Suppressor macrophage treated with lipopolysaccharide for 1 hour (primary cell): ENCODE measurements around the gene SLC35G3.
"Not testable (repeated sequence)": the region's sequence is repeated elsewhere in the genome, so short reads cannot be mapped to it uniquely, and the experiment has no call there.

ENCODE experiments used
- DNase-seq, 3 donors: peaks; one replicate each; pipeline ENCODE4 v3.0.0-alpha.2; 2020 to 2022

Gene SLC35G3

GRCh38 chr17:35202582-35202981 lies 8.4 kb upstream of the SLC35G3 start:
- not testable (repeated sequence) for DNase-seq

DNA sequence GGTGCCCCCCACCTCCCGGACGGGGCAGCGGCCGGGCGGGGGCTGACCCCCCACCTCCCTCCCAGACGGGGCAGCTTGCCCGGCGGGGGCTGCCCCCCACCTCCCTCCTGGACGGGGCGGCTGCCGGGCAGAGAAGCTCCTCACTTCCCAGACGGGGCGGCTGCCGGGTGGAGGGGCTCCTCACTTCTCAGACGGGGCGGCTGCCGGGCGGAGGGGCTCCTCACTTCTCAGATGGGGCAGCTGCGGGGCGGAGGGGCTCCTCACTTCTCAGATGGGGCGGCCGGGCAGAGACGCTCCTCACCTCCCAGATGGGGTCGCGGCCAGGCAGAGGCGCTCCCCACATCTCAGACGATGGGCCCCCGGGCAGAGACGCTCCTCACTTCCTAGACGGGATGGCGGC lies 869 bp upstream of the SLC35G3 start:
- DNase-seq: not testable (repeated sequence)

DNA sequence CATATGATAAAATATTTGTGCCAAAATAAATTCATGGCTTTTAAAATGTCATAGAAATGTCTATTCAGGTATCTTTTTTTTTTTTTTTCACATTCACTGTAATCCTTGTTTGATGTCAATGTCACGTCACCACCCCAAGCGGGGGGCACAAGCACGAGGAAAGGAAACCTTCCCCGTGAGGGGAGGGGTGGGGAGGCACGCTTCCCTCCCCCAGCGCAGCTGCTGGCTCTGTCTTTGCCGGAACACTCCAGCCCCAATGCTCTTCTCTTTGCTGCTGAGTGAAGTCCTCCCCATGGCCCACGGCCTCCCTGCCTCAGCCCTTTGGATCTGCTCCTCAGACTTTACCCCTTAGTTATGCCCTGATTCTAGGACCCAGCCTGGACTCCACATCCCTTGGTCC lies 1.5 kb downstream of the SLC35G3 start:
- no peak for DNase-seq

GRCh38 chr17:35191001-35191695 lies 3.0 kb downstream of the SLC35G3 start:
- no peak for DNase-seq

- DNase-seq: peak; percentile 80 to 94 (median 93)
Measured at GRCh38 chr17:35189291-35189690, 4.9 kb downstream of the SLC35G3 start.

DNA sequence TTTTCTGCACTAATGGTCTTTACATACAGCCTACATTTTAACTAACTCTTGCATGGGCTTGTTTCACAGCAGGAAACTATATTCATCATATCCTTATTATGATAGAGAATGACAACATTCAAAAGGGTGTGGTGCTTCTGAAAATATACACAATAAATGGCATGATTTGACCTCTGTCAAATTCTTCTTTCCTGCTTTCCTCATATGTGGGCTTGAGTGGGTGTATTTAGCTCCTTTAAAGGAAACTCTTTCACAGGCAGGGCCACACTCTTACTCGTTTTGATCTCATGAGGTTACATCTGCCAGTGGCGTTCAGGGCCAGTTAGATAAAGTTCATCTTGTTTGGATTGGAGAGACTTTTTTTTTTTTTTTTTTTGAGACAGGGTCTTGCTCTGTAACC lies 6.1 kb downstream of the SLC35G3 start:
- peak; percentile 62 to 80 (median 67) for DNase-seq

DNA sequence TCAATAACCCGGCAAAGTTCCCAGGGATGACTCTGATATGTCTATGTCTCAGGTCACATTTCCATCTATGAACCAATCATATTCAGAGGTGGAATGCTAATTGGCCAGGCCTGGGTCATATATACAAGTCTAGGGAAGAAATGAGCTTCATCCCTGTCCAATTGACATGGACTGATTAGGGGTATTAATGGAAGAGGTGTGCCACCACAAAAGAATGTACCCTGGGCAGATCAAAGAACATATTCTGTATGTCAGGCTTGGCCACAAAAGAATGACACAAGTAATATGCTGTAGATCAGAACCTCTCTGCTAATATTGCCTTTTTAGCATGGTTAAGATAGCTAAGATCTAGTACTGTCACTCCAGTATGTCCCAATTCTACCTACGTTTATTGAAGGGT lies 6.7 kb downstream of the SLC35G3 start:
- DNase-seq: no peak

DNA sequence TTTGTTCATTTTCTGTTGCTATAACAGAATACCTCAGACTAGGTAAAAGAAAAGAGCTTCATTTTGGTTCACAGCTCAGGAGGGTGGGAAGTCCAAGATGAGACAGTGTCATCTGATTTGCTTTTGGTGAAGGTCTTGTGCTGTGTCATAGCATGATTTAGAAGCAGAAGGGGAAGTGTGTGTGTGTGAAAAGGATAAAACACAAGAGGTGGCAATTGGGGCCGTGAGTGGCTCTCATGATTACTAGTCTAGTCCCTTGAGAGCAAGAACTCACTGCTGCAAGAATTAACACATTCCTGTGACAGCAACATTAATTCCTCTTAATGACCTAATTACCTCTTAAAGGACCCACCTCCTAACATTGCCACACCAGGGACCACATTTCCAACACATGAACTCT lies 8.3 kb downstream of the SLC35G3 start:
- DNase-seq: peak; percentile 85 to 91 (median 90)

GRCh38 chr17:35184274-35184673 lies 9.9 kb downstream of the SLC35G3 start:
- no peak for DNase-seq

GRCh38 chr17:35183332-35183731 lies 10.9 kb downstream of the SLC35G3 start:
- DNase-seq: peak; percentile 69 to 86 (median 76)

- DNase-seq: not testable (repeated sequence)
Measured at GRCh38 chr17:35179379-35179778, 14.8 kb downstream of the SLC35G3 start.

GRCh38 chr17:35176897-35177296 lies 17.3 kb downstream of the SLC35G3 start:
- DNase-seq: no peak

DNA sequence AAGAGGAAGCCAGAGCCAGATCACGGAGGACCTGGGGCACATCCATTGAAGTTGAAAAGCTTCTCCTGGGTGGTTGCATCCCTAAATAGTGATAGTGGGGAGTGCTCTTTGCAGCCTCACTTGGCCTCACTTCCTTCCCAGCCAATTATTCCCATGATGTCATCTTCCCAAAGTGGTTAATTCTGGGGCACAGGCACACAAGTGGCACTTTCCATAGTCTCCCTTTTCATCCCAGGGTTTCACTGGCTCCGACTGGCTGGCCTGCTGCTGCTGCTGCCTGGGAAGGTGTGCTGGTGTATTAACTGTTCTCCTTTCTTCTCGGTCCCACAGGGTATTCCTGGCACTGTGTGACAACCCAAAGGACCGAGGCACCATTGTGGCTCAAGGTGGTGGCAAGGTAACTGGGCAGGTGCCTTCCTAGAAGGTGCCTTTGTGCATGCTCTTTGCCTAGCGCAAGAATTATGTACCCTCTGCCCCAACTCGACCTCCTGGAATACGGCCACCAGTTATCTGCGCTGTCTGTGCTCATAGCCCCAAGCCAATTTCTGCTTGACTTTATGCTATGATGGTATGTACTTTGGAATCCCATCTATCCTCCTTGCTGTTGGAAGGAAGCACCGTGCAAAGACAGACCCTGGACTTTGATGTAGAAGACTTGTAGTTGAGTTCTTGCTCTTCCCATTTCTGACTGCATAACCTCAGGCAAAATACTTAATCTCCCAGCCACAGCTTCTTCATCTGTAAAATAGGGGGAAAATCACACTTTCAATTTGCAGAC lies 18.4 kb downstream of the SLC35G3 start:
- DNase-seq: no peak

DNA sequence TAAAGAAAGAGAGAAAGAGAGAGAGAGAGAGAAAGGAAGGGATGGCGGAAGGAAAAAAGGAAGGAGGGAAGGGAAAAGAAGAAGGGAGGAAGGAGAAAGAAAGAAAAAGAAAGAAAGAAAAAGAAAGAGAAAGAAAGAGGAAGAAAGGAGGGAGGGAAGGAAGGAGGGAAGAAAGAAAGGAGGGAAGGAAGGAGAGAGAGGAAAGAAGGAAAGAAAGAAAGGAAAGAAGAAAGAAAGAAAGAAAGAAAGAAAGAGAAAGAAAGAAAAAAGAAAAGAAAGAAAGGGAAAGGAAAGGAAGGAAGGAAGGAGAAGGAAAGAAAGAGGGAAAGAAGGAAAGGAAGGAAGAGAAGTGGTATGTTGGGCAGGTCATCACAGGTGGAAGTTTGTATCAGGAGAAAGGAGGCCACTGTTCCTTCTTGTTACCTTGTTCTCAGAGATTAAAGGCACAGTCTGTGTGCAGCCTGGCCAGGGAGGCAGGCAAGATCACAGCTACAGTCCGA lies 19.3 kb downstream of the SLC35G3 start:
- DNase-seq: no peak

DNA sequence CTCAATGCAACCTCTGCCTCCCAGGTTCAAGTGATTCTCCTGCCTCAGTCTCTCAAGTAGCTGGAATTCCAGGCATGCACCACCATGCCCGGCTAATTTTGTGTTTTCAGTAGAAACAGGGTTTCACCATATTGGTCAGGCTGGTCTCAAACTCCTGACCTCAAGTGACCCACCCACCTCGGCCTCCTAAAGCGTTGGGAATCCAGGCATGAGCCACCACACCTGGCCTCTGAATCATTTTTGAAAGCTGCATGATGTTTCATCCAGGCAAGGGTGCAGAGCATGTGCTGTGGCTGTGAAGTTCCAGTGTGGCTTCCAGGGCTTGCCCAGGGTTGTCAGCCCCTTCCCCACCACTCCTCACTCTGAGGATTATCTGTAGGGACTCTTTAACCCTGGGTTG lies 21.9 kb downstream of the SLC35G3 start:
- DNase-seq: not testable (repeated sequence)

DNA sequence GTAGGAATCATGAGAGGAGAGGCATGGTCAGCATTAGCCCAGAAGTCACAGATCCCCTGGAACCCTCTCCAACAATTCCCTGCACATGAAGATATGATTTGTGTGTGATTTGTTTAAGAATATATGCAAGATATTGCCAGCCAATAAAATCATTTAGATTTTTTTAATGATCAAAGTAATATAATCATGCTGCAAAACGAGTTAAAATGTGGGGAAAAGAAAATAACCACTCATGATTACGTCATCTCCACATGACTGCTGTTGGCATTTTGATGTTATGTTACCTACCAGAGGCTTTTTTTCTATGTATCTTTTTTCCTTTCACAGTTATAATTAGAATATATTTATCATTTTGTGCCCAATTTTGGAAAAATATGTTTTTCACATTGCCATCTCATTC lies 22.4 kb downstream of the SLC35G3 start:
- peak; percentile 55 to 58 (median 56) for DNase-seq

DNA sequence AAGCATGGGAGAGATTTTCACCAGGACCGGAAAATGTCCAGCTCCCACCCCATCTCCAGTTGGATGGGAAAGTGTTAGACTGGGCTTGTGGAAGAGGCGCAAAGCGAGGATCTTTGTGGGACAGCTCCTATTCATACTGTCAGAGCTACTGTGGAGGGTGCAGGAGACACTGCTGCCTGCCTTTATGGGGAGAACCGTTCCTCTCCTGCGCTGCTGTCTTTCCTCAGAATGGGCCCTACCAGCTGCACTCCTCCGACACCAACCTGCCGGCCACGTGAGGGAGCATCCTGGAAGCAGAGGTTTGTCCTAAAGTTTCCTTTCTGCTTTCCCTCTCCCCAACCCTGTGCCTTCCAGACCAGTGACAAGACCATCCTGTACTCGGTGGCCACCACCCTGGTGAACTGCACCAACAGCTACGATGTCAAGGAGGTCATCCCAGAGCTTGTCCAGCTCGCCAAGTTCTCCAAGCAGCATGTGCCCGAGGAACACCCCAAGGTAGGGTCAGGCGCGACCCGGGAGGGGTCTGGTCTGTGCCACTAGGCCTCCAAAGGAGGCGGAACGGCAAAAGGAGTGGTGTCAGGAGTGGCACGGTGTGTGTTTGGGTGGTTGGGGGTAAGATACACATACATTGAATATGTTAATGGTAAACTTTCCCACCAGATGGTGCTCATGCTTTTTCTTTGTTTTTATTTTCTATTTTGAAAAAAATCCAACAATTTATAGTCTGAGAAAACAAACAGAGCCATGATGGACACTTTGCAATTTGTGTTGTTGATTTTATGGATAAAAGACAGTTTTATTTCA lies 23.0 kb downstream of the SLC35G3 start:
- peak; percentile 38 to 51 (median 44) for DNase-seq

DNA sequence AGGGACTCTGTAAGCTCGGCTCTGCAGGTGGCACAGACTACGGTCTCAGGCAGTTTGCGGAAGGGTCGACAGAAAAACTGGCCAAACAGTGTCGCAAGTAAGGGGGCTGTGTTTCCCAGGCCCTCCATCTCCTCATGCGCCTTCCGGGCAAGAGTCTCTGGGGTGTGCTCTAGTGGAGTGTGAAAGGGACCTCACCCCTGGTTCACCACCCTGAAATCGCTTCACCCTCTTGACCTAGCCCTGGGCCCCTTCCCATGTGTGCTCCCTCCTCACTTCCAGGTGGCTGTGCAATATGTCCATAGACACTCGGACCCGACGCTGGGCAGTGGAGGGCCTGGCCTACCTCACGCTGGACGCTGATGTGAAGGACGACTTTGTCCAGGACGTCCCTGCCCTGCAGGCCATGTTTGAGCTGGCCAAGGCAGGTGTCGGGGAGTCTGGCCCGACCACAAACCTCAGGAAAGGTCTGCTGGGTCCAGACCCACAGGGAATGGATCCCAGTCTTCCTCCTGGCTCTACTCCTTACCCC lies 24.3 kb downstream of the SLC35G3 start:
- DNase-seq: no peak

DNA sequence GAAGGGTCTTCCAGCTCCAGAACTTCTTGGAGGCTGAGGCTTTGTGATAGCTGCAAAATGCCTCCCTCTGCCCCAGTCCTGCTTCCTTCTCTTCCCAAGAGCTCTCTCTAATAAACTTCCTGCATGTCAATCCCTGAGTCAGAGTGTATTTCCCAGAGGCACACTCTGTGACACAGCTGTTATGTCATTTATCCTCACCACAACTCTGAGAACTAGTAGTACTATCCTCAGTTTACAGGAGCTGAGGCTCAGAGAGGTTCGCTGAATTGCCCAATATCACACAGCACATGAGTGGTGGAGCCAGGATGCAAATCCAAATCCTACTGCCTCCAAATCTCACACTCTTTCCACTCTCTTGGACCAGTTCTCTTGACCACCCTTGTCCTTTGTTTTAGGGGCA lies 26.5 kb downstream of the SLC35G3 start:
- DNase-seq: peak; percentile 39 to 52 (median 41)

- no peak for DNase-seq
Measured at GRCh38 chr17:35167046-35167445, 27.1 kb downstream of the SLC35G3 start.

GRCh38 chr17:35166526-35166925 lies 27.7 kb downstream of the SLC35G3 start:
- no peak for DNase-seq

DNA sequence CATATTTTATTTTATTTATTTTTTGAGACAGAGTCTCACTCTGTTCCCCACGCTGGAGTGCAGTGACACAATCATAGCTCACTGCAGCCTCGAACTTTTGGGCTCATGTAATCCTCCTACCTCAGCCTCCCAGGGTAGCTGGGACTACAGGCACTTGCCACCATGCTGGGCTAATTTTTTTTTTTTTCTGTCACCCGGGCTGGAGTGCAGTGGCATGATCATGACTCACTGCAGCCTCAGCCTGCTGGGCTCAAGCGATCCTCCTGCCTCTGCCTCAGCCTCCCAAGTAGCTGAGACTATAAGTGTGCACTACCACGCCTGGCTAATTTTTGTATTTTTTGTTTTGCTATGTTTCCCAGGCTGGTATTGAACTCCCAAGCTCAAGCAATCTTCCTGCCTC lies 29.5 kb downstream of the SLC35G3 start:
- no peak for DNase-seq

- DNase-seq: no peak
Measured at GRCh38 chr17:35163886-35164285, 30.3 kb downstream of the SLC35G3 start.
